ENCODE measurements around the gene SAMD5.
A peak's percentile ranks its signal among the peaks of the same experiment; 100 is the strongest.

Gene SAMD5

GRCh38 chr6:147508042-147508865 is at the start of gene SAMD5:
Gene SAMD5, plus strand, starts transcription at chr6:147508690. Its CDS starts 239 bp downstream, at chr6:147508929.
- no peak within 1 kb of the TSS for H3K27ac Mint-ChIP-seq
- ATAC-seq (replicated peaks): peak; percentile 54 to 55
- DNase-seq: no peak
- H3K36me3 Mint-ChIP-seq: no peaks in the 10 kb centered on the region
- H3K4me3 Mint-ChIP-seq: peak within 1 kb of the TSS; percentile 78 to 80
- H3K4me1 Mint-ChIP-seq: peaks cover 18 to 26% of the 10 kb centered on the region in 2 donors
- H3K9me3 Mint-ChIP-seq: no peaks in the 10 kb centered on the region
- H3K27me3 Mint-ChIP-seq: peaks cover 52 to 60% of the 10 kb centered on the region in 2 donors

GRCh38 chr6:147459780-147460179 is 48.7 kb upstream of the SAMD5 start:
- H3K9me3 Mint-ChIP-seq: peaks cover 3 to 6% of the 10 kb centered on the region in 2 donors
- no peak overlapping the region for H3K4me3 Mint-ChIP-seq
- DNase-seq (no peak), ATAC-seq (replicated peaks) (no peak)
- H3K27me3 Mint-ChIP-seq: peaks cover 0 to 3% of the 10 kb centered on the region in 2 donors
- H3K27ac Mint-ChIP-seq: no peak overlapping the region
- no peaks in the 10 kb centered on the region for H3K36me3 Mint-ChIP-seq
- no peaks in the 10 kb centered on the region for H3K4me1 Mint-ChIP-seq

GRCh38 chr6:147463651-147464050 is 44.8 kb upstream of the SAMD5 start:
- H3K27ac Mint-ChIP-seq: no peak overlapping the region
- no peak for DNase-seq
- peaks cover 0 to 4% of the 10 kb centered on the region in 2 donors for H3K9me3 Mint-ChIP-seq
- H3K4me1 Mint-ChIP-seq: no peaks in the 10 kb centered on the region
- ATAC-seq (replicated peaks): no peak
- no peak overlapping the region for H3K4me3 Mint-ChIP-seq
- no peaks in the 10 kb centered on the region for H3K27me3 Mint-ChIP-seq
- H3K36me3 Mint-ChIP-seq: no peaks in the 10 kb centered on the region

- no peaks in the 10 kb centered on the region for H3K4me1 Mint-ChIP-seq
- ATAC-seq (replicated peaks): no peak
- no peak overlapping the region for H3K27ac Mint-ChIP-seq
- H3K9me3 Mint-ChIP-seq: no peaks in the 10 kb centered on the region
- no peaks in the 10 kb centered on the region for H3K27me3 Mint-ChIP-seq
- H3K36me3 Mint-ChIP-seq: no peaks in the 10 kb centered on the region
- DNase-seq: no peak
- no peak overlapping the region for H3K4me3 Mint-ChIP-seq
These were observed 41.1 kb upstream of the SAMD5 start for GRCh38 chr6:147467428-147467827.

GRCh38 chr6:147467886-147468285 is 40.6 kb upstream of the SAMD5 start:
- no peak for ATAC-seq (replicated peaks)
- H3K4me1 Mint-ChIP-seq: no peaks in the 10 kb centered on the region
- no peak overlapping the region for H3K4me3 Mint-ChIP-seq
- no peak for DNase-seq
- H3K27ac Mint-ChIP-seq: no peak overlapping the region
- H3K9me3 Mint-ChIP-seq: peaks cover 0 to 2% of the 10 kb centered on the region in 2 donors
- H3K36me3 Mint-ChIP-seq: no peaks in the 10 kb centered on the region
- H3K27me3 Mint-ChIP-seq: no peaks in the 10 kb centered on the region

GRCh38 chr6:147468634-147469033 is 39.9 kb upstream of the SAMD5 start:
- Mint-ChIP-seq H3K4me3 (no peak overlapping the region), H3K36me3 (no peaks in the 10 kb centered on the region), H3K27me3 (peaks cover under 1 to 2% of the 10 kb centered on the region in 2 donors), H3K27ac (no peak overlapping the region), H3K9me3 (peaks cover 1 to 7% of the 10 kb centered on the region in 2 donors), H3K4me1 (no peaks in the 10 kb centered on the region)
- ATAC-seq (replicated peaks): no peak
- DNase-seq: no peak

GRCh38 chr6:147479857-147480256 is 28.6 kb upstream of the SAMD5 start:
- H3K9me3 Mint-ChIP-seq: peaks cover 8 to 10% of the 10 kb centered on the region in 2 donors
- H3K4me1 Mint-ChIP-seq: no peaks in the 10 kb centered on the region
- no peaks in the 10 kb centered on the region for H3K27me3 Mint-ChIP-seq
- ATAC-seq (replicated peaks) (no peak), DNase-seq (no peak)
- no peak overlapping the region for H3K4me3 Mint-ChIP-seq
- H3K27ac Mint-ChIP-seq: no peak overlapping the region
- no peaks in the 10 kb centered on the region for H3K36me3 Mint-ChIP-seq

GRCh38 chr6:147486683-147487082 is 21.8 kb upstream of the SAMD5 start:
- DNase-seq (no peak), ATAC-seq (replicated peaks) (no peak)
- Mint-ChIP-seq H3K36me3 (no peaks in the 10 kb centered on the region), H3K27me3 (peaks cover 0 to 4% of the 10 kb centered on the region in 2 donors), H3K27ac (no peak overlapping the region), H3K4me1 (peaks cover 2 to 5% of the 10 kb centered on the region in 2 donors), H3K4me3 (no peak overlapping the region), H3K9me3 (peaks cover 3 to 5% of the 10 kb centered on the region in 2 donors)

- H3K9me3 Mint-ChIP-seq: peaks cover 0 to 2% of the 10 kb centered on the region in 2 donors
- peaks cover 3 to 20% of the 10 kb centered on the region in 2 donors for H3K27me3 Mint-ChIP-seq
These were observed 11.0 kb upstream of the SAMD5 start for GRCh38 chr6:147497472-147497871.

GRCh38 chr6:147503587-147503986 is 4.9 kb upstream of the SAMD5 start:
- DNase-seq (no peak), ATAC-seq (replicated peaks) (no peak)
- Mint-ChIP-seq H3K4me1 (peaks cover 9 to 17% of the 10 kb centered on the region in 2 donors), H3K4me3 (no peak overlapping the region), H3K36me3 (no peaks in the 10 kb centered on the region), H3K27ac (no peak overlapping the region), H3K27me3 (peaks cover 34 to 52% of the 10 kb centered on the region in 2 donors), H3K9me3 (no peaks in the 10 kb centered on the region)

More at GRCh38 chr6:147497472-147497871, 11.0 kb upstream of the SAMD5 start:
- H3K36me3 Mint-ChIP-seq: no peaks in the 10 kb centered on the region
- ATAC-seq (replicated peaks): no peak
- H3K27ac Mint-ChIP-seq: no peak overlapping the region
- DNase-seq: no peak
- no peak overlapping the region for H3K4me3 Mint-ChIP-seq
- H3K4me1 Mint-ChIP-seq: no peaks in the 10 kb centered on the region

- H3K36me3 Mint-ChIP-seq: no peaks in the 10 kb centered on the region
- no peak for ATAC-seq (replicated peaks)
- no peak overlapping the region for H3K4me3 Mint-ChIP-seq
- H3K27ac Mint-ChIP-seq: no peak overlapping the region
- DNase-seq: no peak
- H3K4me1 Mint-ChIP-seq: peaks cover 16 to 26% of the 10 kb centered on the region in 2 donors
- H3K27me3 Mint-ChIP-seq: peaks cover 43 to 62% of the 10 kb centered on the region in 2 donors
- H3K9me3 Mint-ChIP-seq: no peaks in the 10 kb centered on the region
These were observed 3.6 kb upstream of the SAMD5 start for GRCh38 chr6:147504848-147505247.

- H3K27ac Mint-ChIP-seq: no peak overlapping the region
- H3K9me3 Mint-ChIP-seq: no peaks in the 10 kb centered on the region
- H3K36me3 Mint-ChIP-seq: no peaks in the 10 kb centered on the region
- peaks cover 55 to 64% of the 10 kb centered on the region in 2 donors for H3K27me3 Mint-ChIP-seq
- ATAC-seq (replicated peaks) (peak; percentile 59 to 67), DNase-seq (no peak)
- H3K4me3 Mint-ChIP-seq: peak overlapping the region; percentile 55 to 80
- peaks cover 18 to 26% of the 10 kb centered on the region in 2 donors for H3K4me1 Mint-ChIP-seq
These were observed 1.8 kb upstream of the SAMD5 start for GRCh38 chr6:147506704-147507114.

- ATAC-seq (replicated peaks) (no peak), DNase-seq (no peak)
- peak overlapping the region; percentile 78 to 80 for H3K4me3 Mint-ChIP-seq
- H3K36me3 Mint-ChIP-seq: no peaks in the 10 kb centered on the region
- H3K27ac Mint-ChIP-seq: peak overlapping the region; percentile 31
- no peaks in the 10 kb centered on the region for H3K9me3 Mint-ChIP-seq
- H3K4me1 Mint-ChIP-seq: peaks cover 18 to 26% of the 10 kb centered on the region in 2 donors
- H3K27me3 Mint-ChIP-seq: peaks cover 52 to 60% of the 10 kb centered on the region in 2 donors
These were observed 1.1 kb upstream of the SAMD5 start for GRCh38 chr6:147507162-147508041.

GRCh38 chr6:147508866-147509608 is 547 bp downstream of the SAMD5 start:
- H3K4me1 Mint-ChIP-seq: peaks cover 18 to 26% of the 10 kb centered on the region in 2 donors
- DNase-seq (no peak), ATAC-seq (replicated peaks) (no peak)
- H3K9me3 Mint-ChIP-seq: no peaks in the 10 kb centered on the region
- no peaks in the 10 kb centered on the region for H3K36me3 Mint-ChIP-seq
- peaks cover 48 to 60% of the 10 kb centered on the region in 2 donors for H3K27me3 Mint-ChIP-seq
- H3K4me3 Mint-ChIP-seq: peak overlapping the region; percentile 74 to 77
- no peak overlapping the region for H3K27ac Mint-ChIP-seq
